ENCODE measurements around the gene RALGAPA2.

The RALGAPA2 gene

GRCh38 chr20:20683020-20683419 is 29.4 kb downstream of the RALGAPA2 start:
- no peak for DNase-seq

- no peak for DNase-seq
Observed at GRCh38 chr20:20680991-20681508, 31.4 kb downstream of the RALGAPA2 start.

- no peak for DNase-seq
Observed at GRCh38 chr20:20679316-20679715, 33.1 kb downstream of the RALGAPA2 start.

- no peak for DNase-seq
Observed at GRCh38 chr20:20677186-20677585, 35.3 kb downstream of the RALGAPA2 start.

GRCh38 chr20:20668639-20669038 is 43.8 kb downstream of the RALGAPA2 start:
- DNase-seq, result peak; percentile 2 to 53

DNA sequence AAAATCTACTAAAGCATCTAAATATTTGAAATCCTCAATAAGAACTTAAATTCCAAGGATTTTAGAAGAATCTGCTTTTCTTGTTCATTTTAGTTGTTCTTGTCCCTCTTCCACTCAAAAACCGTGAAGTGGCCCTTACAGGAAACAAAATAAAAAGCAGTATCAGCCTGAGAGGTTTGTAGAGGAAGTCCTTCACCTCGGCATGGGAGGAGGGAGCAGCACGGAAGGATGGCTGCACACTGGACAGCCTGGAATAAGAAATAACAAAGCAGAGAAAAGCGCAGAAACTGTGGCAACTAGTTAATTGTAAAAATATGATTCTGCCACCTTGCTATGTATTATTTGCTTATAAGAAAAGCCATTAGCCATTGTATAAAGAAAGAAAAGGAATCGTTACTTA is 46.1 kb downstream of the RALGAPA2 start:
- DNase-seq, result no peak

- no peak for DNase-seq
Observed at GRCh38 chr20:20665606-20666332, 46.7 kb downstream of the RALGAPA2 start.

DNA sequence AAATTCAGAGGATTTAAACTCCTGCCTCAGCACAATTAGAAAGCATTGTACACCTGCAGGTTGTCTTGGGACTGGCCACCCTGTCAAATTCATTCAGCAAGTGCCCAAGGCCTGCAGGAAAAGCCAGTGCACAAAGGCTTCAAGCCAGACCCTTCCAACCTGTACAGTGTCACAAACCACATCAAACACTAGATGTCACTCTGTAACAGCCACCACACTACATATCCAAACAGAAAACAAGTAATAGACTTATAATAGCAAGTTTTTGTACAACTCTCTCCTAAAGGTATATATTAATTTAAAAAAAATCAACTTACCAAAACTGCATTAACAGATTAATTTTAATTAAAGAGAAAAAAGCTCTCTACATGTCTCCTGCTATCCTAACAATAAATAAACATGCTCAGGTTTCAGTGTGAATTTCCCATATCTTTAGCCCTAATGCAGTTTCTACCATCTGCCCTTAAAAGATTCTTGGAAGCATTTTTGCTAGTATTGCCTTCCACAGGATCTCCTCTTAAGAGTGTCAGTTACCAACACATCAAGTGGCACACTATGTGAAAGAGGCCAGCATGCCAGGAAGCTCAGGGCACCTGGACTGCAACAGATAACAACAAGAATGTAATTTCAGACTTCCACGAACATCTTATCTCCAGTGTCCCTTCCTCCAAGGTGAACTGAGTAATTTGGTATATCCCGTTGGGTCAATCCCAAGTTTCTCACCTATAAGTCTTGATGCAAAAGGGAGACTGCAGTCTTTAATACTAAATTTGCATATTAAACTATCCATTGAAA is 47.5 kb downstream of the RALGAPA2 start:
- peak; percentile 3 to 69 for DNase-seq

- DNase-seq, result no peak
Observed at GRCh38 chr20:20663841-20664240, 48.6 kb downstream of the RALGAPA2 start.

DNA sequence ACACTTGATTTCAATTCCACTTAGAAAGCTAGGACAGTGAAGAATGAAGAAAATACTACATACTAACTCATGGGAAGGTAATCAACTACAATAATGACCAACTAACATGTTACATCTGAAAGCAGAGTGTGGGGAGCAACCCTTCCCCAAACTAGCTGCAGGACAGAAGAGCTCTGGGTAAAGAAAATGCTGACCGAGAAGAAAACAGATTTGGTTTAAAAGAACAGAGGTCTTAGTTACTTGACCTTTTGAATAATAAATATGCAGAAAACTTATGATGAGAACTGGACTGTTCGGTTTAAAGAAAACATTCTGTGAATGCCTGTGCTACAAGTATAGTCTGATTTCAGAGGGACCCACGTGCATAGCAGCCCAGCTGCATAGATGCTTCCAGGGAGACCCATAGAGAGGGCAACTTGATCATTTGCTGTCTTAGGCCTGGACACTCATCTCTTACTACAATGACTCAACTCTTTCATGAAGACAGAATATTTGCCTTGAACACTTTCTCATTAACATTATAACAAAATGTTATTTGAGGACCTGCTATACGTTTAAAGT is 53.5 kb downstream of the RALGAPA2 start:
- DNase-seq, result no peak

- DNase-seq, result no peak
Observed at GRCh38 chr20:20658123-20658522, 54.3 kb downstream of the RALGAPA2 start.

DNA sequence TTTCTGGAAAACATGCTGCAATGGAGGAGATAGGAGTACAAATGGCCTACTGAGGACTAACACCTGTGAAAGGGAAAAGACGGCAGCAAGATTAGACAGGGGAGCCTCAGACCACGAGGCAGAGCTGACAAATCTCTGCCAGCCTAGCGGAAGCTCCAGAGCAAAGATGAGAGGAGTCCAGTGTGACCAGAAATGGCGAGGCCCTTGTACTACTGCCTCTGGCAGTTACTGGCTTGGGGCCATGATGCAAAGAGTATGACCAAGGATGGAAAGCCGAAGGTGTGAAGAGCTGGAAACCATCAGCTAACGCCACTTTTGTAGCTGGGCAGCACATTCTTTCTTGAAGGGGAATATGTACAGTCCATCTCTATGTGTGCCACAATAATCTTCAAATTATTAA is 55.4 kb downstream of the RALGAPA2 start:
- no peak for DNase-seq

DNA sequence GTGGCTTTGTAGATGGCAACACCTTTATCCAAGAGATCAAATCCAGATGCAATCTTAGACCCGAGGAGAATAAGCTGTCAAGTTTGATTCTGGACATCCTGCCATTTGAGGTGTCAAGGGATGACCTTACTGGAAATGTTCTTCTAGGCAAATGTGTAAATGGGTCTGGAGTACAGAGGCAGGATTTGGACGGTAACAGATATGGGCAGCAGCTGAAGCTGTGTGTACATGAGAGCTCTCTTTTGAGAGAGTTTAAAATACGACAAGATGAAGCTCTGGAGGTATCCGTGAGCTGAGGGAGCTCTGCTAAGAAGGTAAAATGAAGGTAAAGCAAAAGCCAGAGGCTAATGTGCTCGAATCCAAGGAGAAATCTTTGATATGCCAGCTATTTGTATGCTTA is 56.6 kb downstream of the RALGAPA2 start:
- no peak for DNase-seq

DNA sequence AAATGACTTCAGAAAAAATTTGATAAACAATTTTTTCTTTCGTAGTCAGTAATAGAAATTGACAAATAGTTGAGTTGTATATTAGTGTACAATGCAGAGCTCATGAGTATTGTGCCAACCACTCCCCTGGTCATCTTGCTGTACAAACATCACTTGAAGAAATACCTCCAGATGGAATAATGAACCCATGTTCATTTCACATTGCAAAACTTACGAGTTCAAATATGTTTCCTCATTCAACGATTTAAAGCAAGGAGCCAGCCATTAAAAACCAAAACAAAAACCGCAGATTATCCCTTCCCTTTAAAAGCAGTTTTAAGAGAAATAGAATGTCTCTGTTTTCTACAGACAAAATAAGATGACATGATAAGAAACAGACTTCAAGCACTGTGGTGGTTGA is 62.5 kb downstream of the RALGAPA2 start:
- DNase-seq, result no peak

DNA sequence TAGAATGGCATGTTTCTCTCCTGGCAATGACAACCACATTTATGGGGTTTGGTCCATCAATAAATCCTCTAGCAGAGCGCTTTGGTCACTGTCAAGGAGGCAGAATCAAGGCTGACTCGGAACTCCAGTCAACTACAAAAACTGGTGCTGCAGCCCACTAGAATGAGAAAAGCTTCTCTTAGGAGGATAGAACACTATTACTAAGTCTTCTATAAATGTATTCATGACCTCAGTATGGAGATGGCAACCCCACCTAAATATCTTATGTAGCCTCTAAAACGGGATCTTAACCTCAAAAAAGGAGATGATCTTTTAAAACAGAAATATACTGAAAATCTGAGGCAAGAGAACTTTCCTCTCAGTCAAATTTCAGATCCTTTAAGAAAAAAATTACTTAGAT is 68.5 kb downstream of the RALGAPA2 start:
- DNase-seq, result no peak

DNA sequence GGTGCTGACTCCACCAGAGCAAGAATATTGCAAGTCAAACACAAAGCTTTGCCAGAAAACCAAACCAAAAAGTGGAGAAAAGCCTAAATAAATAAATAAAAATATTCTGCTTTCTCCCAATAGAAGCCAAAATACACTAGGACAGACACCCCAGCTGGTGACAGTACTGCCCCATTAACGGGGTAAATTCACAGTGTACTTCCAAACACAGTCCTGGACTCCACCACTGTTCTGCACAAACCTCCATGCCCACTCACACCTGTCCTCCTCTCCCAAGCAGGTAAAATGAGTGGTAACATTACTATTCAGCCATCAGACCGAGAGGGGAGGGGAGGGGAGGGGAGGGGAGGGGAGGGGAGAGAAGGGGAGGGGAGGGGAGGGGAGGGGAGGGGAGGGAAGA is 70.7 kb downstream of the RALGAPA2 start:
- no peak for DNase-seq

- no peak for DNase-seq
Observed at GRCh38 chr20:20638878-20639277, 73.6 kb downstream of the RALGAPA2 start.

- DNase-seq, result no peak
Observed at GRCh38 chr20:20637998-20638725, 74.3 kb downstream of the RALGAPA2 start.

DNA sequence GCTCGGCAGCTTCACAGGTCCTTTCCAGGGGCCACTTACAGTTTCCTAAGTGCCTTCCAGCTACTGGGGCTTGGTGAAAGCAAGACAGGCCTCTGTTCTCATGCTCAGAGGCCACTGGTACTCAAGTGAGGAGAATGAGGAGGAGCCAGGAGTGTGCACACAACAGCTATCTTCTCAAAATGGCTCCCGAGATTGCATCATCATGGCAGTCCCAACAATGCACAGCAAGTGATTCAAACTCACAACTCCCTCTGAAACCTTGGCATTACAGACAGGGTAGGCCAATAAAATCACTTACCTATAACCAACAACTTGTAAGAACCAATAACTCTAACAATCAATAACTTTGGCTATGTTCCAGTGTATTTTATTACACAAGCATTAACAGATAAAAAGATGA is 77.4 kb downstream of the RALGAPA2 start:
- no peak for DNase-seq

- no peak for DNase-seq
Observed at GRCh38 chr20:20632644-20633043, 79.8 kb downstream of the RALGAPA2 start.

GRCh38 chr20:20630551-20630950 is 81.9 kb downstream of the RALGAPA2 start:
- DNase-seq, result no peak

- no peak for DNase-seq
Observed at GRCh38 chr20:20629556-20630188, 82.8 kb downstream of the RALGAPA2 start.

GRCh38 chr20:20628314-20628713 is 84.1 kb downstream of the RALGAPA2 start:
- DNase-seq, result no peak
